GM18951 (cell line): ENCODE measurements around the gene GAA.
A peak's percentile ranks its signal among the peaks of the same experiment; 100 is the strongest.

Experiments
- POLR2A ChIP-seq: IDR thresholded peaks from 4 replicates; pipeline ENCODE4 v1.6.1; 2011; ENCODE audit warnings: mild to moderate bottlenecking; ENCODE audit not compliant: insufficient read length, insufficient read depth; ENCODE audit errors: extremely low read depth
- in situ Hi-C: fragments of 300-500 bp; cut with MboI; formaldehyde crosslinking; loops from one replicate; pipeline ENCODE4 v1.12.0; 2022; ENCODE audit warnings: low sequenced_read_pairs, mixed read lengths, inconsistent platforms; ENCODE audit not compliant: unreplicated experiment

GAA gene

GRCh38 chr17:80101011-80101945 lies at the start of gene GAA:
GAA (plus strand) TSS chr17:80101581; CDS start chr17:80104587, 3,006 bp downstream.
- in situ Hi-C loops = no loop called here
- peak; percentile 91 for TF ChIP-seq POLR2A

GRCh38 chr17:80051681-80052080 lies 49.7 kb upstream of the GAA start:
- in situ Hi-C loops = no loop called here
- no peak for TF ChIP-seq POLR2A

- no peak for TF ChIP-seq POLR2A
- in situ Hi-C loops = no loop called here
These were observed 48.3 kb upstream of the GAA start for GRCh38 chr17:80053102-80053501.

- in situ Hi-C loops = no loop called here
These were observed 45.8 kb upstream of the GAA start for GRCh38 chr17:80055597-80055996.

GRCh38 chr17:80058311-80058955 lies 42.9 kb upstream of the GAA start:
- in situ Hi-C loops = no loop called here
- TF ChIP-seq POLR2A = no peak

More at GRCh38 chr17:80055597-80055996, 45.8 kb upstream of the GAA start:
- no peak for TF ChIP-seq POLR2A

GRCh38 chr17:80060644-80061043 lies 40.7 kb upstream of the GAA start:
- TF ChIP-seq POLR2A = no peak
- in situ Hi-C loops = no loop called here

GRCh38 chr17:80061421-80061820 lies 40.0 kb upstream of the GAA start:
- no peak for TF ChIP-seq POLR2A
- in situ Hi-C loops = no loop called here

- in situ Hi-C loops = no loop called here
- TF ChIP-seq POLR2A = no peak
These were observed 37.4 kb upstream of the GAA start for GRCh38 chr17:80063830-80064585.

- no peak for TF ChIP-seq POLR2A
- in situ Hi-C loops = no loop called here
These were observed 36.7 kb upstream of the GAA start for GRCh38 chr17:80064696-80065095.

GRCh38 chr17:80065478-80066170 lies 35.8 kb upstream of the GAA start:
- no peak for TF ChIP-seq POLR2A
- in situ Hi-C loops = no loop called here

GRCh38 chr17:80067393-80067986 lies 33.9 kb upstream of the GAA start:
- TF ChIP-seq POLR2A = no peak
- in situ Hi-C loops = no loop called here

- no peak for TF ChIP-seq POLR2A
- in situ Hi-C loops = no loop called here
These were observed 32.8 kb upstream of the GAA start for GRCh38 chr17:80068301-80069222.
